ENCODE measurements around the gene ZFP36L1. TPM values are rescaled to one million over a fixed set of nuclear protein-coding genes. Genes with fewer than 3 reads are reported as not detected.

Gene ZFP36L1
- total and polyA plus RNA-seq, 2 donors (not counting 3 experiments of a cell fraction or from before 2014, with no cell fraction given): 46.0 to 89.6 TPM

DNA sequence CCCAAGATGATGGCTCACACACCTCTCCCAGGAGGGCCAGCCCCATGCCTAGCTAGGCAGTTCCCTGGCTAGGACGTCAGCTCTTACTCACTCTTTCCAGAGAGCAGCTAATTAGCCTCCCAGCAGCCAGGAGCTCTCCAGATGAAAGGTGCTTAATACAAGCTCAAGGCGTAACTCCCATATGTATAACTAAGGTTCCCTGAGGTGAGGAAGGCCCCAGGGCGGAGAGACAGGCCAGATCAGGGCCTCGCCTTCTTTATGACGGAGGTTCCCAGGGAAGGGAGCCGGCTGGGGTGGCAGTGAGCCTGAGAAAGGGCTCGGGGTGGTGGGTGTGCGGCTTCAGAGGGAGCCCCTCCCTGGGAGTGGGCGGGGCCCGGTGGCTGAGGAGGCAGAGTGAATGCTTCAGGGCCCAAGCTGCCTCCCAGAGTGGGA is 26.4 kb upstream of the ZFP36L1 start:
- ChIA-PET POLR2A (interaction anchor here (2.0 kb wide), 1 partner anchor 26 kb away, joined by 18 read pairs; the partner anchor contains the start of gene ZFP36L1), CTCF (interaction anchor here (0.9 to 4.2 kb wide), 7 partner anchors 24 to 935 kb away, joined by 3 to 54 read pairs (median 4); no protein-coding TSS in a partner anchor)
- H3K9me1 ChIP-seq (replicated peaks; ENCODE audit: control insufficient read depth, extremely low read depth, insufficient read depth, low read length): no peaks in the 10 kb centered on the region
- H3K36me3 ChIP-seq (ENCODE audit: control insufficient read depth in 2 of 2, extremely low read depth in 1 of 2, insufficient read depth in 2 of 2, low read length in 2 of 2): no peaks in the 10 kb centered on the region
- dilution Hi-C loops (cut with MboI; ENCODE audit: extremely low pct_ligation_motif_present, low sequenced_read_pairs): loop anchor here (25.0 kb wide), 1 partner anchor 882 kb away; no protein-coding TSS in a partner anchor
- BruUV-seq (replicated peaks): no TSS peak
- no peak overlapping the region for H3K27ac ChIP-seq (ENCODE audit: insufficient read depth, low read depth, low read length)
- H4K20me1 ChIP-seq (replicated peaks; ENCODE audit: control insufficient read depth, extremely low read depth, insufficient read depth, low read length): no peaks in the 10 kb centered on the region
- H3K9ac ChIP-seq (replicated peaks; ENCODE audit: extremely low read depth, insufficient read depth, low read length): no peak overlapping the region
- peaks cover 2% of the 10 kb centered on the region for H3K79me2 ChIP-seq (ENCODE audit: control insufficient read depth, insufficient read depth, low read length)
- no peak overlapping the region for H2AFZ ChIP-seq (ENCODE audit: low read depth, low read length)
- peaks cover 20% of the 10 kb centered on the region for H3K4me1 ChIP-seq (ENCODE audit: control insufficient read depth, extremely low read depth, insufficient read depth, low read length)
- no peak overlapping the region for H3K4me2 ChIP-seq (ENCODE audit: insufficient read depth, low read length)
- no peak for FAIRE-seq
- no peak for DNase-seq (ENCODE audit: low read depth, low spot score)
- intact Hi-C loops (cut with micrococcal nuclease): no loop called here
- no peaks in the 10 kb centered on the region for H3K9me3 ChIP-seq (replicated peaks; ENCODE audit: control insufficient read depth, insufficient read depth, low read length)
- TF ChIP-seq EZH2 (IDR thresholded peaks at IDR 0.05; ENCODE audit: borderline replicate concordance, low read depth, low read length, severe bottlenecking) (no peak), MAX (IDR thresholded peaks at IDR 0.05; ENCODE audit: insufficient read depth, insufficient read length) (no peak), CTCF (IDR thresholded peaks at IDR 0.05; ENCODE audit: extremely low read depth in 1 of 2, insufficient read depth in 1 of 2, low read depth in 1 of 2, low read length in 2 of 2) (no peak), MYC (IDR thresholded peaks at IDR 0.05; ENCODE audit: low read depth, low read length) (no peak), FOS (IDR thresholded peaks at IDR 0.05; ENCODE audit: borderline replicate concordance, insufficient read depth, low read length) (no peak)
- no peak overlapping the region for H3K4me3 ChIP-seq (replicated peaks in 1 of 3; ENCODE audit: insufficient read depth in 1 of 3, low read depth in 1 of 3, low read length in 3 of 3)
- H3K27me3 ChIP-seq (ENCODE audit: control insufficient read depth in 2 of 2, insufficient read depth in 2 of 2, low read length in 2 of 2): no peaks in the 10 kb centered on the region

All from endothelial cell of umbilical vein (primary cell).